ENCODE measurements around the gene FBN1.

FBN1 gene

DNA sequence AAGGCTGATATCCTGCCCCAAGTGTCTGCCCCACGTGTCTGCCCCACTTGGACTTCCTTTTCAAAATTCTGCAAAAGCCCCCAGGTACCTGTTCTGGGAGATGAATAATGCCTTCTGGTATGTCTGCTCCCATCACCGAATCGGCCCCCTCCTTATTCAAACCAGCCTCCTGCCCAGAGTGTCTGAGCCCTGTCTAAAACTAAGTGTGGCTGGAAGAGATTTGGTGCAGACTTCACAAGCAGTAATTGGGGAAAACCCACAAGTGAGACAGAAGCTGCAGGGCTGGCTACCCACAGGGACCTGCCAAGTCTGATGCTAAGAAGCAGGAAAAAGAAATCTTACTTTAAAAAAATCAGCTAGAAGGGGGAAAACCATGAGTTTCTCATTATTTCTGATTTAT lies 229.2 kb downstream of the FBN1 start:
- no peak overlapping the region for H3K9ac ChIP-seq (ENCODE audit: low read length)
- no peak overlapping the region for H3K27ac ChIP-seq (ENCODE audit: low read length)
- no peak overlapping the region for H3K4me2 ChIP-seq (ENCODE audit: low read depth, low read length)
- no peaks in the 10 kb centered on the region for H3K9me2 ChIP-seq (replicated peaks; ENCODE audit: insufficient read depth, low read length)
- no peaks in the 10 kb centered on the region for H3K9me3 ChIP-seq (replicated peaks; ENCODE audit: insufficient read depth, low read length)
- H3K79me2 ChIP-seq (ENCODE audit: low read length) = no peaks in the 10 kb centered on the region
- no peak overlapping the region for H2AFZ ChIP-seq (ENCODE audit: low read length)
- TF ChIP-seq EZH2 (optimal IDR thresholded peaks at IDR 0.05; ENCODE audit: low read depth, low read length) (no peak), EZH2phosphoT487 (IDR thresholded peaks at IDR 0.05; ENCODE audit: low read length) (no peak)
- TF ChIP-seq, protein P1, sequence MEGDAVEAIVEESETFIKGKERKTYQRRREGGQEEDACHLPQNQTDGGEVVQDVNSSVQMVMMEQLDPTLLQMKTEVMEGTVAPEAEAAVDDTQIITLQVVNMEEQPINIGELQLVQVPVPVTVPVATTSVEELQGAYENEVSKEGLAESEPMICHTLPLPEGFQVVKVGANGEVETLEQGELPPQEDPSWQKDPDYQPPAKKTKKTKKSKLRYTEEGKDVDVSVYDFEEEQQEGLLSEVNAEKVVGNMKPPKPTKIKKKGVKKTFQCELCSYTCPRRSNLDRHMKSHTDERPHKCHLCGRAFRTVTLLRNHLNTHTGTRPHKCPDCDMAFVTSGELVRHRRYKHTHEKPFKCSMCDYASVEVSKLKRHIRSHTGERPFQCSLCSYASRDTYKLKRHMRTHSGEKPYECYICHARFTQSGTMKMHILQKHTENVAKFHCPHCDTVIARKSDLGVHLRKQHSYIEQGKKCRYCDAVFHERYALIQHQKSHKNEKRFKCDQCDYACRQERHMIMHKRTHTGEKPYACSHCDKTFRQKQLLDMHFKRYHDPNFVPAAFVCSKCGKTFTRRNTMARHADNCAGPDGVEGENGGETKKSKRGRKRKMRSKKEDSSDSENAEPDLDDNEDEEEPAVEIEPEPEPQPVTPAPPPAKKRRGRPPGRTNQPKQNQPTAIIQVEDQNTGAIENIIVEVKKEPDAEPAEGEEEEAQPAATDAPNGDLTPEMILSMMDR (IDR thresholded peaks at IDR 0.05; ENCODE audit: low read length) = no peak
- H3K36me3 ChIP-seq (replicated peaks; ENCODE audit: insufficient read depth, low read length) = no peaks in the 10 kb centered on the region
- peaks cover 10% of the 10 kb centered on the region for H3K4me1 ChIP-seq (ENCODE audit: low read length)
- H4K20me1 ChIP-seq (ENCODE audit: insufficient read depth, low read length) = no peaks in the 10 kb centered on the region
- no peak for DNase-seq
- no peak overlapping the region for H3K4me3 ChIP-seq (ENCODE audit: low read length)
- no peaks in the 10 kb centered on the region for H3F3A ChIP-seq (ENCODE audit: insufficient read depth, low read length)
- H3K27me3 ChIP-seq (replicated peaks; ENCODE audit: insufficient read depth, low read length) = no peaks in the 10 kb centered on the region

DNA sequence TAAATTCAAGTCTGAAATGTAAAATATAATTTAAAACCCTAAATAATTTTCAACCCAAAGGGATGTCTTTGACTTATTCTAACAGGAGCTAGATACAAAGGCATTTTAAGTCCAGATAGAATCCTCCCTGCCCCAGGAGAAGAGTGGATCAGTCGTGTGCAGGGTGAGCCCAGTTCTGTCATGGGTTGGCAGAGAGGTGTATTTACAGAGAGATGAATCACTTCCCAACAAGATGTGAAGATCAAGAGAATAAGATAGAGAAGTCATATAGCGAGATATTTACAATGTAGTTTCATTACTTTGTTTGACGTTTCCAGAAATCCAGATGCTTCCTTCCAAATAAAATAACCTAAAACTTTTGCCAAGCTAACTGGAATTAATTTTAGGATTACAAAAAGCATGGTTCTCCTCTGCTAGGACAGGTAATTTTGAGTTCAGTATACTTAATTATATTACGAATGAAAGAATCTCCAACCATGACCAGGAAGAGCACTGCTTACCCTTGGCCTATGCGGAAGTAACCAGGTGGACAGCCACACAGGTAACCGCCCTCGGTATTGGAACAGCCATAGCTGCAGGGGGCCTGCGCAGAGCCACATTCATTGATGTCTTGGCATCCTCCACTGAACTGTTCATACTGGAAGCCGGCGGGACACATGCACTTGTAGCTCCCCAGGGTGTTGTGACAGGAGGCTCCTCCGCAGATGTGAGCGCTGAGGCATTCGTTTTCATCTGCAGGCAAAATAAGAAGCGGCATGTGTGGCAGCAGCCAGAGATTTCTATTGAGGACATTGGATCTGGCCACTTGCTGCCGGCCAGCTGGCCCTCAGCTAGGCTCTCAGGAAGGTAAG lies 230.2 kb downstream of the FBN1 start:
- Histone ChIP-seq H3K79me2 (ENCODE audit: low read length) (no peaks in the 10 kb centered on the region), H3K9me2 (replicated peaks; ENCODE audit: insufficient read depth, low read length) (no peaks in the 10 kb centered on the region), H3K27me3 (replicated peaks; ENCODE audit: insufficient read depth, low read length) (no peaks in the 10 kb centered on the region), H4K20me1 (ENCODE audit: insufficient read depth, low read length) (no peaks in the 10 kb centered on the region), H3K4me2 (ENCODE audit: low read depth, low read length) (no peak overlapping the region), H3K9me3 (replicated peaks; ENCODE audit: insufficient read depth, low read length) (no peaks in the 10 kb centered on the region), H2AFZ (ENCODE audit: low read length) (no peak overlapping the region), H3F3A (ENCODE audit: insufficient read depth, low read length) (no peaks in the 10 kb centered on the region), H3K27ac (ENCODE audit: low read length) (no peak overlapping the region), H3K4me3 (ENCODE audit: low read length) (no peak overlapping the region), H3K36me3 (replicated peaks; ENCODE audit: insufficient read depth, low read length) (no peaks in the 10 kb centered on the region), H3K4me1 (ENCODE audit: low read length) (no peaks in the 10 kb centered on the region), H3K9ac (ENCODE audit: low read length) (no peak overlapping the region)
- no peak for DNase-seq
- TF ChIP-seq EZH2phosphoT487 (IDR thresholded peaks at IDR 0.05; ENCODE audit: low read length) (no peak), EZH2 (optimal IDR thresholded peaks at IDR 0.05; ENCODE audit: low read depth, low read length) (no peak)
- TF ChIP-seq, protein P1 (IDR thresholded peaks at IDR 0.05; ENCODE audit: low read length) = no peak

DNA sequence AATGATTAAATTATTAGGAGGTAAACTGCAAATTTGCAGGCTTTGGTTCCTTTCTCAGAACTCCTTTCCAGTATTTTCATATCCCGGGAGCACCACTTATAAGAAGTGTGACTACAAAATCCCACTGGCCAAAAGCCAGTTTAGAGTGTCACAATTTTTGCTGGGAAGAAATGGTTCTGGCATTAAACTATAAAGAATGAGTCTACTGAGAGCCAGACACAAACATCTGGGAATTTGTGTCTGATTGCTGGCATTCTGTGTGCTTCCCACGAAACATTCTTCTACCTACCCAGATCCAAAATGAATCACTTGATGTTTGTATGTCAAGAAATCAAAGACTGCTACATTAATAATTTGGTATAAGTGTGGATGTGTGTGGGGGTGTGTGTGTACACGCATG lies 231.5 kb downstream of the FBN1 start:
- no peak overlapping the region for H3K4me2 ChIP-seq (ENCODE audit: low read depth, low read length)
- no peaks in the 10 kb centered on the region for H3K36me3 ChIP-seq (replicated peaks; ENCODE audit: insufficient read depth, low read length)
- H3K9me3 ChIP-seq (replicated peaks; ENCODE audit: insufficient read depth, low read length) = no peaks in the 10 kb centered on the region
- H3K27me3 ChIP-seq (replicated peaks; ENCODE audit: insufficient read depth, low read length) = no peaks in the 10 kb centered on the region
- no peak overlapping the region for H3K9ac ChIP-seq (ENCODE audit: low read length)
- DNase-seq = no peak
- H3K4me3 ChIP-seq (ENCODE audit: low read length) = no peak overlapping the region
- H3F3A ChIP-seq (ENCODE audit: insufficient read depth, low read length) = no peaks in the 10 kb centered on the region
- no peaks in the 10 kb centered on the region for H3K9me2 ChIP-seq (replicated peaks; ENCODE audit: insufficient read depth, low read length)
- no peaks in the 10 kb centered on the region for H3K4me1 ChIP-seq (ENCODE audit: low read length)
- H3K27ac ChIP-seq (ENCODE audit: low read length) = no peak overlapping the region
- no peaks in the 10 kb centered on the region for H4K20me1 ChIP-seq (ENCODE audit: insufficient read depth, low read length)
- TF ChIP-seq EZH2phosphoT487 (IDR thresholded peaks at IDR 0.05; ENCODE audit: low read length) (no peak), EZH2 (optimal IDR thresholded peaks at IDR 0.05; ENCODE audit: low read depth, low read length) (no peak)
- TF ChIP-seq, protein P1 (IDR thresholded peaks at IDR 0.05; ENCODE audit: low read length) = no peak
- H2AFZ ChIP-seq (ENCODE audit: low read length) = no peak overlapping the region
- H3K79me2 ChIP-seq (ENCODE audit: low read length) = no peaks in the 10 kb centered on the region

Data from MM.1S (cell line).